Natural killer cell (primary cell): ENCODE measurements around the gene GDF11. TPM values are rescaled to one million over a fixed set of nuclear protein-coding genes. Genes with fewer than 3 reads are reported as not detected.

ENCODE experiments used
- ATAC-seq, 3 donors: fragments of 150-1000 bp in 2 of 3; fragments of 200-7000 bp in 1 of 3; cut with Tn5 transposase; 1 replicate in 1 of 3; 2 replicates in 2 of 3; pipeline ENCODE4 v1.10.0; 2021; ENCODE audit warnings: mild to moderate bottlenecking in 2 of 3, moderate library complexity in 2 of 3
- DNase-seq, 2 donors: peaks; one replicate each; pipeline versions ENCODE4 v3.0.0 to v3.0.0-alpha.2; 2013 to 2021; ENCODE audit warnings: mixed read lengths in 1 of 2
- H3K27ac ChIP-seq: one replicate; pipeline ENCODE4 v1.5.1; 2013; ENCODE audit warnings: mild to moderate bottlenecking, low read length
- H3K27me3 ChIP-seq: one replicate; pipeline ENCODE4 v1.6.1; 2013; ENCODE audit warnings: low read length; ENCODE audit not compliant: control insufficient read depth, insufficient read depth
- H3K36me3 ChIP-seq: one replicate; pipeline ENCODE4 v1.6.1; 2013; ENCODE audit warnings: low read length; ENCODE audit not compliant: control insufficient read depth, insufficient read depth
- H3K4me1 ChIP-seq: one replicate; pipeline ENCODE4 v1.6.1; 2013; ENCODE audit warnings: low read length; ENCODE audit not compliant: control insufficient read depth, insufficient read depth
- H3K4me3 ChIP-seq: one replicate; pipeline ENCODE4 v1.5.1; 2013; ENCODE audit warnings: low read length
- H3K9me3 ChIP-seq: one replicate; pipeline ENCODE4 v1.6.1; 2013; ENCODE audit warnings: low read length; ENCODE audit not compliant: control insufficient read depth, insufficient read depth
- H3K27ac Mint-ChIP-seq, 2 donors: one replicate each; pipeline ENCODE4 v1.8.0; 2022; ENCODE audit warnings: mild to moderate bottlenecking in 2 of 2, mixed read lengths in 2 of 2, moderate library complexity in 1 of 2
- H3K27me3 Mint-ChIP-seq, 2 donors: one replicate each; pipeline ENCODE4 v1.8.0; 2022; ENCODE audit warnings: low read depth in 2 of 2, mixed read lengths in 2 of 2
- H3K36me3 Mint-ChIP-seq: one replicate; pipeline ENCODE4 v1.8.0; 2022; ENCODE audit warnings: mixed read lengths
- H3K4me1 Mint-ChIP-seq, 2 donors: one replicate each; pipeline ENCODE4 v1.8.0; 2022; ENCODE audit warnings: mixed read lengths in 2 of 2
- H3K4me3 Mint-ChIP-seq: one replicate; pipeline ENCODE4 v1.8.0; 2022; ENCODE audit warnings: mild to moderate bottlenecking, moderate library complexity, mixed read lengths
- H3K9me3 Mint-ChIP-seq, 2 donors: one replicate each; pipeline ENCODE4 v1.8.0; 2022; ENCODE audit warnings: mixed read lengths in 2 of 2
- CTCF ChIP-seq: fragments of 200-600 bp; IDR thresholded peaks from one replicate; pipeline ENCODE4 v1.8.0; 2022; ENCODE audit warnings: antibody characterized with exemption
- WGBS: methylation state at CpG from one replicate; pipeline ENCODE4 v1.1.7; 2013; ENCODE audit warnings: missing lambda C conversion rate; ENCODE audit not compliant: insufficient coverage; 5-methylcytosine and 5-hydroxymethylcytosine counted together
- intact Hi-C: fragments of 100-400 bp; cut with micrococcal nuclease; formaldehyde crosslinking; loops from one replicate; pipeline ENCODE4 v1.14.2; 2022
- total RNA-seq, 4 donors: library from RNA; stranded (reverse); fragments of 120-200 nt in 1 of 4; gene quantifications; one replicate each; pipeline versions ENCODE4 v1.2.3 to v1.2.4, GENCODE V29; 2013 to 2022

Gene GDF11
- total RNA-seq, 3 donors from 2014 or later (not counting 1 experiment from before 2014, with no cell fraction given): 9.2 to 12.1 (median 10.2) TPM

DNA sequence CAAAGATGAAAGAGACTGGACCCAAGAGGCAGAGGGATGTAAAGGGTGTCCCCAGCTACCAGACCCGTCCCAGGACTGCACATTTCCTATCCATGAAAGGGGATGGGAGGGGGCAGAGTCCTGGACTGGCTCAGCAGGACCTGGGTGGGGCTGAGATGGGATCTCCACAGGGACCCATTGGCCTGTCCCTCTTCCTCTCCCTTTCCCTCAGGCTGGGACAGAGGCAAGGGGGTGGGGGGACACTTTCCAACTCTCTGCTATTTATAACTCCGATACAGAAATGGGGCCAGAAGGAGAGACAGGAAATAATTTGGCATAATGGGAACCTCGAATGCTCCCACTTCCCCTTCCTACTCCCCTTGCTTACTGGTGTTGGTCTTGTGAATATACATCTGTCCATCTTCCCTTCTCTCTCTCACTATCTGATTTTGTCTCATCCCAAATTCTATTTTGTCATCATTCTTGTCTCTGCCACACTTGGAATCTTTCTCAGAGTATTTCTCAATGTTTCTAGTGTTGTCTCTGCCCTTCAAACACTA is 34.2 kb upstream of the GDF11 start:
- DNase-seq (no peak), ATAC-seq (no peak)
- H3K36me3 Mint-ChIP-seq: no peaks in the 10 kb centered on the region
- intact Hi-C loops: no loop called here
- H3K36me3 ChIP-seq: no peaks in the 10 kb centered on the region
- H3K4me1 ChIP-seq: peaks cover 18% of the 10 kb centered on the region
- H3K27me3 Mint-ChIP-seq: peaks cover 30% of the 10 kb centered on the region in 2 donors
- H3K4me3 ChIP-seq: no peak overlapping the region
- H3K9me3 ChIP-seq: no peaks in the 10 kb centered on the region
- 5% methylated on average over 2 of the region's 3 CpGs for WGBS
- peaks cover 17% of the 10 kb centered on the region for H3K27me3 ChIP-seq
- peaks cover 14 to 17% of the 10 kb centered on the region in 2 donors for H3K4me1 Mint-ChIP-seq
- peak overlapping the region in 1 of 2 donors; percentile 23 for H3K27ac Mint-ChIP-seq
- no peak for TF ChIP-seq CTCF
- H3K4me3 Mint-ChIP-seq: peak overlapping the region; percentile 85
- H3K9me3 Mint-ChIP-seq: no peaks in the 10 kb centered on the region
- H3K27ac ChIP-seq: no peak overlapping the region

GRCh38 chr12:55711786-55712553 is 31.0 kb upstream of the GDF11 start:
- Mint-ChIP-seq H3K27ac (no peak overlapping the region), H3K4me1 (peaks cover 22 to 30% of the 10 kb centered on the region in 2 donors), H3K36me3 (no peaks in the 10 kb centered on the region), H3K9me3 (no peaks in the 10 kb centered on the region), H3K27me3 (peaks cover 24 to 26% of the 10 kb centered on the region in 2 donors), H3K4me3 (no peak overlapping the region)
- Histone ChIP-seq H3K4me3 (no peak overlapping the region), H3K27me3 (peaks cover 11% of the 10 kb centered on the region), H3K27ac (no peak overlapping the region), H3K36me3 (no peaks in the 10 kb centered on the region), H3K4me1 (peaks cover 31% of the 10 kb centered on the region), H3K9me3 (no peaks in the 10 kb centered on the region)
- ATAC-seq (no peak), DNase-seq (no peak)
- intact Hi-C loops: no loop called here
- WGBS: 97% methylated on average over 4 of the region's 4 CpGs
- no peak for TF ChIP-seq CTCF

- Histone ChIP-seq H3K27ac (no peak overlapping the region), H3K36me3 (no peaks in the 10 kb centered on the region), H3K4me3 (no peak overlapping the region), H3K4me1 (peaks cover 32% of the 10 kb centered on the region), H3K27me3 (peaks cover 8% of the 10 kb centered on the region), H3K9me3 (no peaks in the 10 kb centered on the region)
- no peak for TF ChIP-seq CTCF
- Mint-ChIP-seq H3K27ac (no peak overlapping the region), H3K27me3 (peaks cover 21% of the 10 kb centered on the region in 2 donors), H3K9me3 (no peaks in the 10 kb centered on the region), H3K36me3 (no peaks in the 10 kb centered on the region), H3K4me1 (peaks cover 17 to 30% of the 10 kb centered on the region in 2 donors), H3K4me3 (no peak overlapping the region)
- ATAC-seq: no peak
- intact Hi-C loops: no loop called here
- no peak for DNase-seq
- 78% methylated on average over 1 of the region's 1 CpG for WGBS
Observed at GRCh38 chr12:55712700-55713415, 30.1 kb upstream of the GDF11 start.
